ENCODE data around the gene OR3A1.
"Not testable (repeated sequence)": the region's sequence is repeated elsewhere in the genome, so short reads cannot be mapped to it uniquely, and the experiment has no call there.

OR3A1 gene, protein sequence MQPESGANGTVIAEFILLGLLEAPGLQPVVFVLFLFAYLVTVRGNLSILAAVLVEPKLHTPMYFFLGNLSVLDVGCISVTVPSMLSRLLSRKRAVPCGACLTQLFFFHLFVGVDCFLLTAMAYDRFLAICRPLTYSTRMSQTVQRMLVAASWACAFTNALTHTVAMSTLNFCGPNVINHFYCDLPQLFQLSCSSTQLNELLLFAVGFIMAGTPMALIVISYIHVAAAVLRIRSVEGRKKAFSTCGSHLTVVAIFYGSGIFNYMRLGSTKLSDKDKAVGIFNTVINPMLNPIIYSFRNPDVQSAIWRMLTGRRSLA

DNA sequence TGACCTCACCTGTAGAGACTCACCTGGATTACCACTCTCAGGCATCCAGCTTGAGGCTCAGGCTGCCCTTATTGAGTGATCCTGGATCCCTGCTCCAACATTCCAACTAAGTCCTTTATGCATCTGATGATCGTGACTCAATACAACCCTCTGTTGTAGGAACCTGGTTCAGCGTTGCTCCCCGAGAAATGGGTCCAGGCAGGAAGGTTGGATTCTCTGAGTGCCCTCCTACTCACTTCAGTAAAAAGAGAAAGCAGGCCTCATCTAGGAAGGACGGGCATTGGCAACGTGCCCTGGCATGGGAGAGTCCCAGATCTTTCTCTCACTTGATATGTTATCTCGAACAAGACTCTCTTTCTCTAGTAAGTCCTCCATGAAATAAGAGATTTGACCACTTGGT lies at the start of gene OR3A1:
Gene OR3A1, minus strand, starts transcription at position 101 of the 400 bp plus-strand sequence. CDS start 5,778 bp downstream, outside the sequence.
- no peak for DNase-seq (ENCODE audit: low spot score)

DNA sequence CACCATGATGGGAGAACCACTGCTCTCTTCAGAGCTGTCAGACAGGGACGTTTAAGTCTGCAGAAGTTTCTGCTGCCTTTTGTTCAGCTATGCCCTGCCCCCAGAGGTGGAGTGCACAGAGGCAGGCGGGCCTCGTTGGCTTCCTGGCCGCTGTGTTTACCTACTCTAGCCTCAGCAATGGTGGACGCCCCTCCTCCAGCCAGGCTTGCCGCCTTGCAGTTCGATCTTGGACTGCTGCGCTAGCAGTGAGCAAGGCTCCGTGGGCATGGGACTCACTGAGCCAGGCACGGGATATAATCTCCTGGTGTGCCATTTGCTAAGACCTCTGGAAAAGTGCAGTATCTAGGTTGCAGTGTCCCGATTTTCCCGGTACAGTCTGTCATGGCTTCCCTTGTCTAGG lies 44.6 kb upstream of the OR3A1 start:
- DNase-seq (ENCODE audit: low spot score), result not testable (repeated sequence)

DNA sequence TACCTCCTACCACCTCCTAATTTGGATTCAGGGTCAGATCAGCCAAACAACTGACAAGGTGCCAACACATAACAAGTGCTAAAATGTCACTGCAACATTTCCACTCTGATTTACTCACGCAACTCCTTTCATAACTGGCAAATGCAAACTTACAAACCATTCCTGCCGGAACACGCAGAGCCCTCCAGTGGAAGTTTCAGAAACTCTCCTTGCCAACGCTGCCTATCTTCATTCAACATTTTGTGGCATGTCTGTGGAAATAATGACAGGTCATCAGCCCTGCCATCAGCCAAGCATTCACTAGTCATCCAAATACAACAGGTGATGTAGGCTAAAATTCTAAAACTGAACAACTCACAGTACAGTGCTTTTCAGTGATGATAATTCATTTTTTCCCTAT lies 37.7 kb upstream of the OR3A1 start:
- DNase-seq (ENCODE audit: low spot score), result no peak

DNA sequence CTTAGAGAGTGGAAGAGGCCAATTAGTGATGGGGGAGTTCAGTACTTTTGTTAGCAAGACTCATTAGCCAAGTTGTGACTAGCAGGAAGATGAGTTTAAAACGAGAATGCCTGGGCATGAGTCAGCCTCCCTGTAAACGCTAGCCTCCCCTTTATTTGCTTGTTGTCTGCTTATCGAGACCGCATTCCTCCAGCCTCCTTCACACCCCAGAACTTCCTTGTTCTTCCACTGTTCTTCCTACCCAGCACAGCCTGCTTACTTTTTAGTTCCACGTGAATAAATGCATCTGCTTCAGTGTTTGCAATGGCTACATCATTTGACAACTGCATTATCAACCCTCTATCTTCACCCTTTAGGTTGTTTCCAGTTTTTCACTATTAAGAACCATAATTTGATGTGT lies 20.2 kb upstream of the OR3A1 start:
- no peak for DNase-seq (ENCODE audit: low spot score)

DNA sequence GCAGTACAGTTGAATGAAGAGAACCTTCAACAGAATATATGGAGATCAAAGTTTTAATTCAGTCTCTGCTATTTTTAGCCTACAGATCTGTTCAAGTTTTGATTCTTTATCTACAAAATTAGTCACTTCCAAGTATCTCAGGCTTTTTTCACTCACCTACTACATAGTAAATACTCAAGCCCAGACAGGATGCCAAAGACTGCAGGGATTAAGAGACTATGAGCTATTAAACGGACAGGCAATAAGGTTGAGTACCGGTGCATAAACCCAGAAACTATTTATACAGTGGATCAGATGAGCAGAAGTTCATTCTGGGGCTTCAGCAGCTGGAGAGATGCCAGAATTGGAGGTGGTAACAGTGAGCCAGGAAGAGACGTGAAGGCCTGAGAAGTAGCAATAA lies 18.7 kb upstream of the OR3A1 start:
- DNase-seq (ENCODE audit: low spot score), result no peak

DNA sequence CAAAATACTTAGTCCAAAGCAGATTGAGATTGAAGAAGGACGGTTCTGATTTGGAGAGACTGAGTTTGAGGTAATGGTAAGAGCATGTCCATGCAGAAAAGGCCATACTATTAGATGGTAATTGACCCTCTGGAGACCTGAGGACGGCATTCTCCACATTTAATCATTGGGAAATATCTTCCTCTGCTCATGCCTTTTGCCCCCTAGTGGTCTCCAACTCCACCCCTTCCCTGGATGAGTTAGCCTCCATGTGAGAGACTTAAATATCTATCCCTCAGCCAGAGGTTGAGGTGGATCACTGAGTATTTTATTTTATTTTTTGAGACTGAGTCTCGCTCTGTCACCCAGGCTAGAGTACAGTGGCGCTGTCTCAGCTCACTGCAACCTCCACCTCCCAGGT lies 10.4 kb upstream of the OR3A1 start:
- no peak for DNase-seq (ENCODE audit: low spot score)

DNA sequence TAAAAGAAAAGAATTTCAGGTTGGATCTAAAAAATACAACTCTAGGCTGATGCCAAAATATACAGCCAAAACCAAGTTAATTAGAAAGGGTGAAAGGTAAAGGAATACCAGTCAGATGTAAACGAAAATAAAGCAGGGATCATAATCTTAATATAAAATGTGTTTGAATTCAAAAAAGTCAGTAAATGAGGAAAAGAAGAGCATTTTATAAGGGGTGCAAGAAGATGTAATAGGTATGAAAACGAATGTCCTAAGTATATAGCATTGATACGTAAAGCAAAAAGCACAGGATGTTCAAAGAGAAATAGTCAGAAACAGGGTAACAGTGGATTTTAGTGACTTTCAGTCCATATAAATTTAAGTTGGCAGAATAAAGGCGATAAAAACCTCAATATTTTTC lies 2.5 kb downstream of the OR3A1 start:
- no peak for DNase-seq (ENCODE audit: low spot score)

DNA sequence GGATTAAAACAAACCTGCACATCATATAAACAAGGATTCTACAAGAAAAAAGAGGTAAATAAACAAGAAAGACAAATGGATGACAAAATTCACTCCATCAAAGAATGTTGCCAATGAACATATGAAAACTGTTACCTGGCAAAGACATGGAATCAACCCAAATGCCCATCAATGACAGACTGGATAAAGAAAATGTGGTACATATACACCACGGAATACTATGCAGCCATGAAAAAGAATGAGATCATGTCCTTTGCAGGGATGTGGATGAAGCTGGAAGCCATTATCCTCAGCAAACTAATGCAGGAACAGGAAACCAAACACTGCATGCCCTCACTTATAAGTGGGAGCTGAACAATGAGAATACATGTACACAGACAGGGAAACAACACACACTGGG lies 4.6 kb downstream of the OR3A1 start:
- not testable (repeated sequence) for DNase-seq (ENCODE audit: low spot score)

DNA sequence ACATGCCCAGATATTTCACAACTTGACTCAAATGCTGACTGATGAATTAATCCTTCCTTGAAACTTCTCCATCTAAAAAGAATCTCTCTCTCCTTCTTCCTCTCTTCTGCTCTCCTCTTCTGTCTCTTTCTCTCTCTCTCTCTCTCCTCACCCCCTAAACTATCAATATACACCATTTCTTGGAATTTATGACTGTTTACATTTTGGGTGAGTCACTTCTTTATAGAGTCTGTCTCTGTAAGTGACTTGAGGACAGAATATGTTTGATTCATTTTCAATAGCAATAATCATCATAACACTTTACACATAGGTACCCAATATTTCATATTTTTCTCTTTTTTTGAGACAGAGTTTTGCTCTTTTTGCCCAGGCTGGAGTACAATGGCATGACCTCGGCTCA lies 15.3 kb downstream of the OR3A1 start:
- DNase-seq (ENCODE audit: low spot score), result no peak

DNA sequence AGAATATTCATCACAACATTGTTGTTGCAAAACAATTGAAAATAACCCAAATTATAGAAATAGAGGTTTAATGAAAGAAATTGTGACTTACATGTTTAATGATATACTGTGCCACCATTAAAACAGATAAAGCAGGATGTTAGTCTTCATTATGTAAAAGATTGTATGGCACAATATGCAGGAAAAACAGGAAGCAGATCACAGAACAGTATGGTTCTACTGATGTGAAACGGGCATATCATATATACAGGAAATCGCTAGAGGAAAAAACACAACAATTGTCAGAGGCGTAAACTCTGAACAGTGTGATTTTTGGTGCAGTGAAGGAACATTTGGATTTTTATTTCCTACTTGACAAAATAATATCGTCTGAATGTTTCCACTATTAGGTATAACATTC lies 22.0 kb downstream of the OR3A1 start:
- DNase-seq (ENCODE audit: low spot score), result no peak

DNA sequence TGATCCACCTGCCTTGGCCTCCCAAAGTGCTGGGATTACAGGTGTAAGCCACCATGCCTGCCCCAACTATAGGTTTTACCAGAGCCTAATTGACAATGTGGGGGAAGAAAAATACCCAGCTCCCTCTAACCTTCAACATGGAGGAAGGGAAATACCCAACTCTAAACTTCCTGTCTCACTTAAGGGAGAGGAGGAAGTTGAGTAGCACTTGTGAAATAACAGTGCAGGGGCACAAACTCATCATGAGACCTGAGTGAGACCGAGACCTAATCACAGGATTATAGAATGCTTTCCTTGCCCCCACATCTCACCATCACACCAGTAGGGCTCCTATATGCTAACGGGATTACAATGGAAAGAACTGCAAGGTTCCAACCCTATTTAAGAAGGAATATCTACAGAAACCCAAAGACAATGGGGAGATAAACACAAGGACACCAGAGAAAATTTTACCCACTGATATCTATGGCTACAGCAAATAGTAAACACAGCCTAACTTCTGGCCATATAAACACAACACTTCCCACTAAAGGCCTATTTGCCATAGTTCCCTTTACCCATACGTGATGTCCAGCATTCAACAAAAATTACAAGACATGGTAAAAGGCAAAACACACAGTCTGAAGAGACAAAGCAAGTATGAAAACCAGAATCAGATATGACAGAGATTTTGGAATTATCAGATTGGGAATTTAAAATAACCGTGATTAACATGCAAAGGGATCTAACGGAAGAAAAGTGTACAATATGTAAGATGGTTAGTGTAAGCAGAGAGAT lies 26.9 kb downstream of the OR3A1 start:
- no peak for DNase-seq (ENCODE audit: low spot score)

DNA sequence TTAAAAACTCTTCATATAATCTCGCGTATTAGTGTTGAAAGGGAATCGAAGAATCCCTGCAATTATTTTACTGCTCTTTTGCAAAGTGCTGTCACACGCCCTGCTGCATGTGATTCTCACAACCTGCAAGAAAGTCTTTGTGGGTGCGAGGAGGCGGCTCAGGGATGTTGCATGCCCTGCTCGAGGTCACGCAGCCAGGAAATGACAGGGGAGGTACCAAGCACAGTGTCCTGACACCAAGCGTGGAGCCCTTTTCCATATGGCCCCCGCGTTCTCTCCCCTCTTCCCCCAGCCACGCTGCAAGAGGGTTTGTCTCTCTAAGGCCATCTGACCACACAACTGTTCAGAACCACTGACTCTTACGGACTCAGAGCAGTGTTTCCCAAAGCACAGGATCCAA lies 37.6 kb downstream of the OR3A1 start:
- DNase-seq (ENCODE audit: low spot score), result no peak

DNA sequence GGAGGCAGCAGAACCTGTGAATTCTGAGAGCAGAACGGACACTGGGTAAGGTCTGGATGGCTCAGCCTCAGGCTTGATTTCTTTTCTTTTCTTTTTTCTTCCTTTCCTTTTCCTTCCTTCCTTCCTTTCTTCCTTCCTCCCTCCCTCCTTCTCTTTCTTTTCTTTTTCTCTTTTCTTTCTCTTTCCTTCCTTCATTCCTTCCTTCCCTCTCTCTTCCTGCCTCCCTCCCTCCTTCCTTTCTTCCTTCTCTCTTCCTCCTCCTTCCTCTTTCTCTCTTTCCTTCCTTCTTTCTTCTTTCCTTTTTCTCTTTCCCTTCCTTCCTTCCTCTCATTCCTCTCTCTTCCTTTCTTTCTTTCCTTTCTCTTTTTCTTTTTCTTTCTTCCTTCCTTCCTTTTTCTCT lies 38.0 kb downstream of the OR3A1 start:
- no peak for DNase-seq (ENCODE audit: low spot score)

DNA sequence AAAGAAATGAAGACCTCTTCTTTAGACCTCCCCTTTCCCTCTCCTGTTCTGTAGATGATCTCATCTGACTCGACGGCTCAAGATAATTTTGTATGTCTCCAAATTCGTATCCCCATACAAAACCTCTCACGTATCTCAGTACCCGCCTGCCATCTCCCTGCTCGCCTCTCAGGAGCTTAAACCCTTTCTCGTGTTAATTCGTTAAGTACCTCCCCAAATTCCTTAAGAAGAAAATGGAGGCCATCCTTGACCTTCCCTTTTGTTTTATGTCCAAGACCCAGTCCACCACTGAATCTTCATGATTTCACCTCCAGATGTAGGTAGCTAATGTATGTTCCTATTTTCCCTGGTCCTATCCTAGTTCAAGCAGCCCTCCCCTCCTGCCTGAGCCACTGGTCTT lies 41.6 kb downstream of the OR3A1 start:
- no peak for DNase-seq (ENCODE audit: low spot score)

DNA sequence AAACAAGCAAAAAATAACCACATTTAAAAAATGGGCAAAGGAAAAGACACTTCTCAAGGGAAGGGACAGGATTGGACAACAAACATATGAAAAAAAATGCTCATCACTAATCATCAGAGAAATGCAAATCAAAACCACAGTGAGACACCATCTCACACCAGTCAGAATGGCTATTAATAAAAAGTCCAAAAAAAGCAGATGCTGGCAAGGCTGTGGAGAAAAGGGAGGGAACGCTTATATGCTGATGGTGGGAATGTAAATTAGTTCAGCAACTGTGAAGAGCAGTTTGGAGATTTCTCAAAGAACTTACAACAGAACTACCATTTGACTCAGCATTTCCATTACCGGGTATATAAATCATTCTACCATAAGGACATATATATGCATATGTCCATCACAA lies 49.1 kb downstream of the OR3A1 start:
- not testable (repeated sequence) for DNase-seq (ENCODE audit: low spot score)

DNA sequence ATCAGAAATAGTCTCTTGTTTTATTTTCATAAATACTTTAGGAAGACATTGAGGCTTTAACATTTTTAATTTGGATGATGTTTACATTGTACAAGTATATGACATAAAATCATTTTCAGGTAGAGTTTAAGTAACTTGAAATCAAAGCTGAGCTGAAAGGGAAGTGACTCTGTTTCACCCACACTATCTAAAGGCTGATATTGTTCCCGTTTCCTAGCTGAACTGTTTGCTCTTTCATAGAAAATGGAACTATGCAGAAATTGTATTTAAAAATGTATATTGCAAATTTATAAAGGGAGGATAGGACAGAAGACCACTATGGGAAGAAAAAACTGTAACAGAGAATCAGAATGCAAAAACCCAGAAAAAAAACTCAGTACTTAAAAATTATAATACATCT lies 53.3 kb downstream of the OR3A1 start:
- not testable (repeated sequence) for DNase-seq (ENCODE audit: low spot score)

DNA sequence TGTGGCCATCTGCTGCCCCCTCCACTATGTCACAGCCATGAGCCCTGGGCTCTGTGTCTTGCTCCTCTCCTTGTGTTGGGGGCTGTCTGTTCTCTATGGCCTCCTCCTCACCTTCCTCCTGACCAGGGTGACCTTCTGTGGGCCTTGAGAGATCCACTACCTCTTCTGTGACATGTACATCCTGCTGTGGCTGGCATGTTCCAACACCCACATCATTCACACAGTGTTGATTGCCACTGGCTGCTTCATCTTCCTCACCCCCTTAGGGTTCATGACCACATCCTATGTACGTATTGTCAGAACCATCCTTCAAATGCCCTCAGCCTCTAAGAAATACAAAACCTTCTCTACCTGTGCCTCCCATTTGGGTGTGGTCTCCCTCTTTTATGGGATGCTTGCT lies 57.1 kb downstream of the OR3A1 start:
- DNase-seq (ENCODE audit: low spot score), result not testable (repeated sequence)

All from kidney capillary endothelial cell (primary cell).